ENCODE data around the gene TIMP3. TPM values are rescaled to one million over a fixed set of nuclear protein-coding genes. Genes with fewer than 3 reads are reported as not detected.

Gene TIMP3
- total RNA-seq, 2 experiments from 2014 or later: not detected

- no peak overlapping the region for H3K4me3 Mint-ChIP-seq
- ChIA-PET CTCF (no interaction called here), POLR2A (no interaction called here)
- H3K27me3 Mint-ChIP-seq: peaks cover 1% of the 10 kb centered on the region
- no peaks in the 10 kb centered on the region for H3K36me3 Mint-ChIP-seq (ENCODE audit: low read depth)
- DNase-seq: no peak
- no peak overlapping the region for H3K27ac Mint-ChIP-seq
- no peaks in the 10 kb centered on the region for H3K9me3 Mint-ChIP-seq
- no peaks in the 10 kb centered on the region for H3K4me1 Mint-ChIP-seq
These were observed 18.9 kb downstream of the TIMP3 start for GRCh38 chr22:32820131-32821119.

GRCh38 chr22:32822179-32822877 is 20.8 kb downstream of the TIMP3 start:
- CTCF ChIA-PET: no interaction called here
- Mint-ChIP-seq H3K4me1 (no peaks in the 10 kb centered on the region), H3K9me3 (no peaks in the 10 kb centered on the region), H3K27me3 (peaks cover 1% of the 10 kb centered on the region), H3K4me3 (no peak overlapping the region), H3K36me3 (ENCODE audit: low read depth) (no peaks in the 10 kb centered on the region), H3K27ac (no peak overlapping the region)
- POLR2A ChIA-PET: no interaction called here
- no peak for DNase-seq

- Mint-ChIP-seq H3K36me3 (ENCODE audit: low read depth) (no peaks in the 10 kb centered on the region), H3K27me3 (peaks cover 1% of the 10 kb centered on the region), H3K4me3 (no peak overlapping the region), H3K9me3 (no peaks in the 10 kb centered on the region), H3K4me1 (no peaks in the 10 kb centered on the region), H3K27ac (no peak overlapping the region)
- CTCF ChIA-PET: no interaction called here
- DNase-seq: no peak
- POLR2A ChIA-PET: no interaction called here
These were observed 21.7 kb downstream of the TIMP3 start for GRCh38 chr22:32823024-32823730.

- no peaks in the 10 kb centered on the region for H3K4me1 Mint-ChIP-seq
- CTCF ChIA-PET: interaction anchor here (0.7 kb wide), 1 partner anchor 53 kb away, joined by 3 read pairs; no protein-coding TSS in a partner anchor
- POLR2A ChIA-PET: no interaction called here
- no peak for DNase-seq
- no peak overlapping the region for H3K4me3 Mint-ChIP-seq
- no peaks in the 10 kb centered on the region for H3K36me3 Mint-ChIP-seq (ENCODE audit: low read depth)
- H3K27ac Mint-ChIP-seq: no peak overlapping the region
- peaks cover 1% of the 10 kb centered on the region for H3K27me3 Mint-ChIP-seq
- no peaks in the 10 kb centered on the region for H3K9me3 Mint-ChIP-seq
These were observed 23.2 kb downstream of the TIMP3 start for GRCh38 chr22:32824531-32825312.

GRCh38 chr22:32826537-32826936 is 25.0 kb downstream of the TIMP3 start:
- peaks cover 1% of the 10 kb centered on the region for H3K27me3 Mint-ChIP-seq
- H3K27ac Mint-ChIP-seq: no peak overlapping the region
- CTCF ChIA-PET: interaction anchor here (1.4 kb wide), 1 partner anchor 9 kb away, joined by 5 read pairs; no protein-coding TSS in a partner anchor
- no peaks in the 10 kb centered on the region for H3K36me3 Mint-ChIP-seq (ENCODE audit: low read depth)
- H3K4me1 Mint-ChIP-seq: no peaks in the 10 kb centered on the region
- H3K9me3 Mint-ChIP-seq: no peaks in the 10 kb centered on the region
- no peak for DNase-seq
- POLR2A ChIA-PET: no interaction called here
- H3K4me3 Mint-ChIP-seq: no peak overlapping the region

- Mint-ChIP-seq H3K27ac (no peak overlapping the region), H3K9me3 (no peaks in the 10 kb centered on the region), H3K4me3 (no peak overlapping the region), H3K36me3 (ENCODE audit: low read depth) (no peaks in the 10 kb centered on the region), H3K4me1 (no peaks in the 10 kb centered on the region), H3K27me3 (peaks cover 1% of the 10 kb centered on the region)
- CTCF ChIA-PET: interaction anchor here (1.4 kb wide), 1 partner anchor 8 kb away, joined by 5 read pairs; no protein-coding TSS in a partner anchor
- POLR2A ChIA-PET: no interaction called here
- no peak for DNase-seq
These were observed 25.6 kb downstream of the TIMP3 start for GRCh38 chr22:32827049-32827602.

GRCh38 chr22:32828150-32828549 is 26.6 kb downstream of the TIMP3 start:
- Mint-ChIP-seq H3K4me3 (no peak overlapping the region), H3K27me3 (peaks cover 1% of the 10 kb centered on the region), H3K4me1 (no peaks in the 10 kb centered on the region), H3K27ac (no peak overlapping the region), H3K9me3 (no peaks in the 10 kb centered on the region), H3K36me3 (ENCODE audit: low read depth) (no peaks in the 10 kb centered on the region)
- CTCF ChIA-PET: interaction anchor here (1.4 kb wide), 1 partner anchor 7 kb away, joined by 5 read pairs; no protein-coding TSS in a partner anchor
- POLR2A ChIA-PET: no interaction called here
- no peak for DNase-seq

GRCh38 chr22:32828561-32828960 is 27.1 kb downstream of the TIMP3 start:
- Mint-ChIP-seq H3K27ac (no peak overlapping the region), H3K36me3 (ENCODE audit: low read depth) (no peaks in the 10 kb centered on the region), H3K27me3 (peaks cover 1% of the 10 kb centered on the region), H3K4me3 (no peak overlapping the region), H3K4me1 (no peaks in the 10 kb centered on the region), H3K9me3 (no peaks in the 10 kb centered on the region)
- no peak for DNase-seq
- ChIA-PET POLR2A (no interaction called here), CTCF (no interaction called here)

- Mint-ChIP-seq H3K27me3 (peaks cover 1% of the 10 kb centered on the region), H3K4me1 (no peaks in the 10 kb centered on the region), H3K36me3 (ENCODE audit: low read depth) (no peaks in the 10 kb centered on the region), H3K9me3 (no peaks in the 10 kb centered on the region), H3K27ac (no peak overlapping the region), H3K4me3 (no peak overlapping the region)
- DNase-seq: no peak
- POLR2A ChIA-PET: no interaction called here
- CTCF ChIA-PET: interaction anchor here (1.2 kb wide), 1 partner anchor 32 kb away, joined by 4 read pairs; no protein-coding TSS in a partner anchor
These were observed 27.9 kb downstream of the TIMP3 start for GRCh38 chr22:32829451-32829851.

- H3K27me3 Mint-ChIP-seq: no peaks in the 10 kb centered on the region
- H3K4me3 Mint-ChIP-seq: no peak overlapping the region
- ChIA-PET POLR2A (no interaction called here), CTCF (interaction anchor here (1.2 kb wide), 1 partner anchor 33 kb away, joined by 4 read pairs; no protein-coding TSS in a partner anchor)
- H3K4me1 Mint-ChIP-seq: no peaks in the 10 kb centered on the region
- H3K27ac Mint-ChIP-seq: no peak overlapping the region
- no peaks in the 10 kb centered on the region for H3K36me3 Mint-ChIP-seq (ENCODE audit: low read depth)
- H3K9me3 Mint-ChIP-seq: no peaks in the 10 kb centered on the region
- DNase-seq: no peak
These were observed 29.0 kb downstream of the TIMP3 start for GRCh38 chr22:32830473-32830872.

- H3K4me1 Mint-ChIP-seq: no peaks in the 10 kb centered on the region
- CTCF ChIA-PET: no interaction called here
- H3K27me3 Mint-ChIP-seq: no peaks in the 10 kb centered on the region
- H3K9me3 Mint-ChIP-seq: no peaks in the 10 kb centered on the region
- no peak for DNase-seq
- no peak overlapping the region for H3K4me3 Mint-ChIP-seq
- POLR2A ChIA-PET: no interaction called here
- H3K36me3 Mint-ChIP-seq (ENCODE audit: low read depth): no peaks in the 10 kb centered on the region
- no peak overlapping the region for H3K27ac Mint-ChIP-seq
These were observed 29.5 kb downstream of the TIMP3 start for GRCh38 chr22:32830957-32831356.

GRCh38 chr22:32831584-32831983 is 30.1 kb downstream of the TIMP3 start:
- no peak for DNase-seq
- POLR2A ChIA-PET: no interaction called here
- H3K4me1 Mint-ChIP-seq: no peaks in the 10 kb centered on the region
- H3K9me3 Mint-ChIP-seq: no peaks in the 10 kb centered on the region
- no peak overlapping the region for H3K4me3 Mint-ChIP-seq
- H3K36me3 Mint-ChIP-seq (ENCODE audit: low read depth): no peaks in the 10 kb centered on the region
- CTCF ChIA-PET: interaction anchor here (1.2 kb wide), 1 partner anchor 154 kb away, joined by 3 read pairs; no protein-coding TSS in a partner anchor
- H3K27me3 Mint-ChIP-seq: no peaks in the 10 kb centered on the region
- H3K27ac Mint-ChIP-seq: no peak overlapping the region

Measured in activated CD4-positive, alpha-beta memory T cell treated with anti-CD3 and anti-CD28 coated beads, Interleukin-2, amount 10 ng/mL, durations not matched to agents 7 days and 5 days (primary cell).